HL-60 (cell line): ENCODE measurements around the gene DOCK2.

Experiments used
- DNase-seq, 2 experiments: peaks; one replicate each; pipeline ENCODE4 v3.0.0-alpha.2; 2010 to 2020; ENCODE audit warnings: low read depth in 1 of 2, low spot score in 1 of 2
- H3K27ac ChIP-seq: fragments of 250-450 bp; sonication (Bioruptor Pico); replicated peaks from 2 replicates; pipeline ENCODE4 v1.5.1; 2020; ENCODE audit warnings: mild to moderate bottlenecking, moderate library complexity
- H3K27me3 ChIP-seq: fragments of 250-450 bp; sonication (Bioruptor Pico); 2 replicates; pipeline ENCODE4 v1.5.1; 2021; ENCODE audit warnings: mild to moderate bottlenecking, moderate library complexity; ENCODE audit not compliant: insufficient read depth, poor library complexity, severe bottlenecking
- H3K4me3 ChIP-seq: replicated peaks from 2 replicates; pipeline ENCODE4 v1.5.1; 2011; ENCODE audit warnings: mild to moderate bottlenecking, control low read depth, low read length; ENCODE audit not compliant: insufficient read depth
- GABPA ChIP-seq: IDR thresholded peaks from 2 replicates; pipeline ENCODE4 v1.6.1; 2012; ENCODE audit warnings: low read depth
- POLR2AphosphoS5 ChIP-seq: IDR thresholded peaks from 2 replicates; pipeline ENCODE4 v1.6.1; 2012; ENCODE audit warnings: low read depth
- SPI1 ChIP-seq: IDR thresholded peaks from 2 replicates; pipeline ENCODE4 v1.6.1; 2012; ENCODE audit warnings: low read depth, mild to moderate bottlenecking, borderline replicate concordance
- TF ChIP-seq, protein P1 (sequence below): IDR thresholded peaks from one replicate; pipeline ENCODE4 v1.5.1; 2011; ENCODE audit warnings: low read length, control low read depth, inconsistent platforms; ENCODE audit not compliant: insufficient read depth
- TF ChIP-seq, protein P2 (sequence below): IDR thresholded peaks from 2 replicates; pipeline ENCODE4 v1.6.1; 2012; ENCODE audit warnings: low read depth; ENCODE audit not compliant: insufficient replicate concordance

DOCK2 gene

DNA sequence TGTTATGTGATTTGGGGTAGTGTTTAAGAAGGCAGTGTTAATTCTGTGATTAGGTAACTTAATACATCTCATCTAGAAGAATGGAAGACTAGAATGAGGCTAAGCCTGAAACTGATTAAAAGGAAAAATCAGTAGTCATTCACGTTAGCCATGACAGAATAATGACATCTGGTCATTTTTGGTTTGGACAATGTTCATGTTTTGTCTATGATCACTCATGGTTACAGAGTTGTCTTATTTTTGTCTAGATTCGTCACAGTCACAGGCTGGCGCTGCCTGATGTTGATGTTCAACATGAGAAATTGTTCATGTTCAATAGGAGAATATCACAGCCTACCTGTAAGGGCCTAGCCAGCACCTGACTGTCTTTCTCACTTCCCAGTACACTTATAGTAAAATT is 9.5 kb upstream of the DOCK2 start:
- DNase-seq = no peak
- Histone ChIP-seq H3K27ac (no peak overlapping the region), H3K27me3 (no peaks in the 10 kb centered on the region), H3K4me3 (no peak overlapping the region)
- TF ChIP-seq, protein P1, sequence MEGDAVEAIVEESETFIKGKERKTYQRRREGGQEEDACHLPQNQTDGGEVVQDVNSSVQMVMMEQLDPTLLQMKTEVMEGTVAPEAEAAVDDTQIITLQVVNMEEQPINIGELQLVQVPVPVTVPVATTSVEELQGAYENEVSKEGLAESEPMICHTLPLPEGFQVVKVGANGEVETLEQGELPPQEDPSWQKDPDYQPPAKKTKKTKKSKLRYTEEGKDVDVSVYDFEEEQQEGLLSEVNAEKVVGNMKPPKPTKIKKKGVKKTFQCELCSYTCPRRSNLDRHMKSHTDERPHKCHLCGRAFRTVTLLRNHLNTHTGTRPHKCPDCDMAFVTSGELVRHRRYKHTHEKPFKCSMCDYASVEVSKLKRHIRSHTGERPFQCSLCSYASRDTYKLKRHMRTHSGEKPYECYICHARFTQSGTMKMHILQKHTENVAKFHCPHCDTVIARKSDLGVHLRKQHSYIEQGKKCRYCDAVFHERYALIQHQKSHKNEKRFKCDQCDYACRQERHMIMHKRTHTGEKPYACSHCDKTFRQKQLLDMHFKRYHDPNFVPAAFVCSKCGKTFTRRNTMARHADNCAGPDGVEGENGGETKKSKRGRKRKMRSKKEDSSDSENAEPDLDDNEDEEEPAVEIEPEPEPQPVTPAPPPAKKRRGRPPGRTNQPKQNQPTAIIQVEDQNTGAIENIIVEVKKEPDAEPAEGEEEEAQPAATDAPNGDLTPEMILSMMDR = no peak
- TF ChIP-seq POLR2AphosphoS5 (no peak), SPI1 (no peak), GABPA (no peak)
- TF ChIP-seq, protein P2, sequence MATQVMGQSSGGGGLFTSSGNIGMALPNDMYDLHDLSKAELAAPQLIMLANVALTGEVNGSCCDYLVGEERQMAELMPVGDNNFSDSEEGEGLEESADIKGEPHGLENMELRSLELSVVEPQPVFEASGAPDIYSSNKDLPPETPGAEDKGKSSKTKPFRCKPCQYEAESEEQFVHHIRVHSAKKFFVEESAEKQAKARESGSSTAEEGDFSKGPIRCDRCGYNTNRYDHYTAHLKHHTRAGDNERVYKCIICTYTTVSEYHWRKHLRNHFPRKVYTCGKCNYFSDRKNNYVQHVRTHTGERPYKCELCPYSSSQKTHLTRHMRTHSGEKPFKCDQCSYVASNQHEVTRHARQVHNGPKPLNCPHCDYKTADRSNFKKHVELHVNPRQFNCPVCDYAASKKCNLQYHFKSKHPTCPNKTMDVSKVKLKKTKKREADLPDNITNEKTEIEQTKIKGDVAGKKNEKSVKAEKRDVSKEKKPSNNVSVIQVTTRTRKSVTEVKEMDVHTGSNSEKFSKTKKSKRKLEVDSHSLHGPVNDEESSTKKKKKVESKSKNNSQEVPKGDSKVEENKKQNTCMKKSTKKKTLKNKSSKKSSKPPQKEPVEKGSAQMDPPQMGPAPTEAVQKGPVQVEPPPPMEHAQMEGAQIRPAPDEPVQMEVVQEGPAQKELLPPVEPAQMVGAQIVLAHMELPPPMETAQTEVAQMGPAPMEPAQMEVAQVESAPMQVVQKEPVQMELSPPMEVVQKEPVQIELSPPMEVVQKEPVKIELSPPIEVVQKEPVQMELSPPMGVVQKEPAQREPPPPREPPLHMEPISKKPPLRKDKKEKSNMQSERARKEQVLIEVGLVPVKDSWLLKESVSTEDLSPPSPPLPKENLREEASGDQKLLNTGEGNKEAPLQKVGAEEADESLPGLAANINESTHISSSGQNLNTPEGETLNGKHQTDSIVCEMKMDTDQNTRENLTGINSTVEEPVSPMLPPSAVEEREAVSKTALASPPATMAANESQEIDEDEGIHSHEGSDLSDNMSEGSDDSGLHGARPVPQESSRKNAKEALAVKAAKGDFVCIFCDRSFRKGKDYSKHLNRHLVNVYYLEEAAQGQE = no peak

DNA sequence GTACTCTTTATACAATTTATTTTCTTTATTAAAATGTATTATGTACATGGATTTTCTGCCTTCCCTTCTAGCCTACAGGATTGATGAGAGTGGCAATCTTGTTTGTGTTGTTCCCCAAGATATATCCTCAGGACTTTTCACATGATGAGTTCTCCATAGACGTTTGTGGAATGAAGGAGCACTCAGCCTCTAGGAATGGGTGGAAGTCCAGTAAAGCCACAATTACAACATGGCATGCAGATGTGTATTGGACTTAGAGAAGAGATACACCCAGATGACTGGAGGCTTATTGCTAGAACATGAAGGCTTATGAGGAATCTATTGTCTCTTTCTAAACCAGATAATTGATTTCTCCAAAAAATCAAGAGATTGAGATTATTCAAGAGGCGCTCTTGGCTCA is 8.2 kb upstream of the DOCK2 start:
- no peak overlapping the region for H3K27ac ChIP-seq
- TF ChIP-seq, protein P2 = no peak
- TF ChIP-seq GABPA (no peak), POLR2AphosphoS5 (no peak), SPI1 (no peak)
- TF ChIP-seq, protein P1 = no peak
- no peak overlapping the region for H3K4me3 ChIP-seq
- DNase-seq = no peak
- no peaks in the 10 kb centered on the region for H3K27me3 ChIP-seq

DNA sequence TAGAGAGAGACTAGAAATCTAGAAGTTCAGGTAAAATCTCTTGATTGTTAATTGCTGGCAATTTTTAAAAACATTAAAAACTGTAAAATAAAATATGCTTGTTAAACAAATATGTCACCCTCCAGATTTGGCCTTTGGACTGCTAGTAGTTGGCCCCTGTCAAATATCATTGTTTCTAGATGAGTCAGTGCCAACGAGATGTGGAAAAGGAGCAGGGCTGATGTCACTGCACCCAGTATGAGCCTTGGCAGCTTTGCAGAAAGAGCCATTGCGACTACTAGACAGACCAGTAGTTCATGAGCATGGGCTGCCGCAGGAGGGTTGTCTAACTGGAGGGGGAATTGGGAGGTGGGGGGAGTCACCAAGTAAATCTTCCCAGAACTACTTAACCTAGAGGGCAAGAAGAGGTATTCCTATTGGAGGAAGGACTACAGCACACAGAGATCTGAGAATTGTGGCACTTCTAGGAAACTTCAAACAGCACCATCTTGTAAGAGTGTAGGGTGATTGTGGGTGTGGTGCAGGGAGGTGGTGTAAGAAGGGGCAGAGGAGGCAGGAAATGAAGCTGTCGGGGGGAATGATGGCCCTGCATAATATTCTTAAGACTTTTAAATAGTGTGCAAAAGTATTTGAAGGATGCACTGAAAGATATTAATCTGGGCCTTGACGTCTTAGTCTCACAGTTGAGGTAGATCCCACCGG is 7.1 kb upstream of the DOCK2 start:
- TF ChIP-seq, protein P1 = no peak
- TF ChIP-seq, protein P2 = no peak
- TF ChIP-seq SPI1 (no peak), GABPA (no peak), POLR2AphosphoS5 (no peak)
- no peak for DNase-seq
- H3K27me3 ChIP-seq = no peaks in the 10 kb centered on the region
- H3K4me3 ChIP-seq = no peak overlapping the region
- H3K27ac ChIP-seq = no peak overlapping the region
